Omental fat pad (tissue), 4 donors: ENCODE data around the gene UBR3. TPM values are rescaled to one million over a fixed set of nuclear protein-coding genes. Genes with fewer than 3 reads are reported as not detected.

Experiments used
- ATAC-seq: fragments of 150-250 bp; one replicate; pipeline ENCODE4 v1.9.1; 2016; ENCODE audit warnings: mild to moderate bottlenecking, moderate library complexity; ENCODE audit not compliant: low FRiP score
- DNase-seq: peaks from one replicate; pipeline ENCODE4 v3.0.0-alpha.2; 2019; ENCODE audit warnings: low spot score
- CTCF ChIP-seq, 3 donors: fragments of 450-650 bp; IDR thresholded peaks; one replicate each; pipeline ENCODE4 v1.5.1; 2016 to 2017; ENCODE audit warnings: antibody characterized with exemption in 3 of 3, mild to moderate bottlenecking in 3 of 3, moderate library complexity in 2 of 3
- total RNA-seq, 4 donors: library from RNA; depleted of rRNA; stranded (reverse); fragments of >200 nt; gene quantifications; one replicate each; pipeline ENCODE4 v1.1.0, GENCODE V29; 2016

The UBR3 gene
- total RNA-seq, 4 donors from 2014 or later, result 59.2 to 90.3 (median 64.0) TPM

GRCh38 chr2:170087413-170087793 lies 260.1 kb downstream of the UBR3 start:
- DNase-seq (no peak), ATAC-seq (no peak)
- no peak for TF ChIP-seq CTCF (IDR thresholded peaks at IDR 0.05)

- no peak for ATAC-seq
- TF ChIP-seq CTCF (IDR thresholded peaks at IDR 0.05), result no peak
- DNase-seq, result no peak
Observed at GRCh38 chr2:170088776-170089175, 261.5 kb downstream of the UBR3 start.

GRCh38 chr2:170090229-170090628 lies 263.0 kb downstream of the UBR3 start:
- no peak for DNase-seq
- no peak for TF ChIP-seq CTCF (IDR thresholded peaks at IDR 0.05)
- no peak for ATAC-seq

GRCh38 chr2:170091436-170091835 lies 264.2 kb downstream of the UBR3 start:
- no peak for DNase-seq
- ATAC-seq, result no peak
- TF ChIP-seq CTCF (IDR thresholded peaks at IDR 0.05), result no peak

- TF ChIP-seq CTCF (IDR thresholded peaks at IDR 0.05), result no peak
- ATAC-seq, result no peak
- DNase-seq, result no peak
Observed at GRCh38 chr2:170092436-170093060, 265.3 kb downstream of the UBR3 start.

GRCh38 chr2:170095380-170095779 lies 268.1 kb downstream of the UBR3 start:
- no peak for TF ChIP-seq CTCF (IDR thresholded peaks at IDR 0.05)
- DNase-seq (no peak), ATAC-seq (no peak)

GRCh38 chr2:170098626-170099312 lies 271.5 kb downstream of the UBR3 start:
- TF ChIP-seq CTCF (IDR thresholded peaks at IDR 0.05), result no peak
- no peak for DNase-seq

More at GRCh38 chr2:170098626-170099312, 271.5 kb downstream of the UBR3 start:
- ATAC-seq, result no peak
